ENCODE results near the gene CFAP47.
"Not testable (repeated sequence)": the region's sequence is repeated elsewhere in the genome, so short reads cannot be mapped to it uniquely, and the experiment has no call there.

CFAP47 gene

GRCh38 chrX:35919536-35920309 is at the start of gene CFAP47:
Gene CFAP47 (plus strand): TSS chrX:35919734. CDS start chrX:35919800, 66 bp downstream.
- DNase-seq, result no peak

- no peak for DNase-seq
Observed at GRCh38 chrX:35880601-35881000, 38.9 kb upstream of the CFAP47 start.

- DNase-seq, result no peak
Observed at GRCh38 chrX:35886135-35886534, 33.4 kb upstream of the CFAP47 start.

- no peak for DNase-seq
Observed at GRCh38 chrX:35890699-35891098, 28.8 kb upstream of the CFAP47 start.

- not testable (repeated sequence) for DNase-seq
Observed at GRCh38 chrX:35986816-35987215, 67.3 kb downstream of the CFAP47 start.

GRCh38 chrX:36007207-36007606 is 87.7 kb downstream of the CFAP47 start:
- DNase-seq, result no peak

- no peak for DNase-seq
Observed at GRCh38 chrX:36019125-36019524, 99.6 kb downstream of the CFAP47 start.

GRCh38 chrX:36035550-36035949 is 116.0 kb downstream of the CFAP47 start:
- no peak for DNase-seq

GRCh38 chrX:36062778-36063177 is 143.2 kb downstream of the CFAP47 start:
- DNase-seq, result no peak

GRCh38 chrX:36071061-36071460 is 151.5 kb downstream of the CFAP47 start:
- no peak for DNase-seq

GRCh38 chrX:36075009-36075408 is 155.5 kb downstream of the CFAP47 start:
- not testable (repeated sequence) for DNase-seq

- no peak for DNase-seq
Observed at GRCh38 chrX:36083256-36083655, 163.7 kb downstream of the CFAP47 start.

GRCh38 chrX:36087366-36087765 is 167.8 kb downstream of the CFAP47 start:
- no peak for DNase-seq

GRCh38 chrX:36088939-36089338 is 169.4 kb downstream of the CFAP47 start:
- not testable (repeated sequence) for DNase-seq

GRCh38 chrX:36102425-36102824 is 182.9 kb downstream of the CFAP47 start:
- DNase-seq, result no peak

- DNase-seq, result no peak
Observed at GRCh38 chrX:36116222-36116621, 196.7 kb downstream of the CFAP47 start.

- DNase-seq, result no peak
Observed at GRCh38 chrX:36159254-36159653, 239.7 kb downstream of the CFAP47 start.

GRCh38 chrX:36160081-36160480 is 240.5 kb downstream of the CFAP47 start:
- DNase-seq, result no peak

GRCh38 chrX:36198575-36198974 is 279.0 kb downstream of the CFAP47 start:
- DNase-seq, result no peak

GRCh38 chrX:36199928-36200327 is 280.4 kb downstream of the CFAP47 start:
- no peak for DNase-seq

- no peak for DNase-seq
Observed at GRCh38 chrX:36214924-36215323, 295.4 kb downstream of the CFAP47 start.

- DNase-seq, result no peak
Observed at GRCh38 chrX:36218801-36219200, 299.3 kb downstream of the CFAP47 start.

GRCh38 chrX:36234840-36235528 is 315.4 kb downstream of the CFAP47 start:
- DNase-seq, result not testable (repeated sequence)

- no peak for DNase-seq
Observed at GRCh38 chrX:36241397-36241796, 321.9 kb downstream of the CFAP47 start.
